Upper lobe of left lung (tissue), 4 donors: Measurements from ENCODE around the gene TMEM51.

Experiments used
- POLR2A ChIP-seq, 4 donors: fragments of 450-650 bp; IDR thresholded peaks; one replicate each; pipeline ENCODE4 v1.5.1; 2016 to 2017; ENCODE audit warnings: antibody characterized with exemption in 4 of 4, mild to moderate bottlenecking in 2 of 4
- POLR2AphosphoS5 ChIP-seq, 2 donors: sonication (generic); formaldehyde crosslinking; IDR thresholded peaks; one replicate each; pipeline ENCODE4 v1.5.1; 2017; ENCODE audit warnings: antibody characterized with exemption in 2 of 2
- TF ChIP-seq, protein P1 (sequence below), 6 experiments: fragments of 450-650 bp in 4 of 6; fragments of 200-600 bp in 2 of 6; sonication (generic) in 2 of 6; IDR thresholded peaks; one replicate each; pipeline ENCODE4 v1.5.1; 2016 to 2019; ENCODE audit warnings: antibody characterized with exemption in 6 of 6

- TF ChIP-seq, protein P1, sequence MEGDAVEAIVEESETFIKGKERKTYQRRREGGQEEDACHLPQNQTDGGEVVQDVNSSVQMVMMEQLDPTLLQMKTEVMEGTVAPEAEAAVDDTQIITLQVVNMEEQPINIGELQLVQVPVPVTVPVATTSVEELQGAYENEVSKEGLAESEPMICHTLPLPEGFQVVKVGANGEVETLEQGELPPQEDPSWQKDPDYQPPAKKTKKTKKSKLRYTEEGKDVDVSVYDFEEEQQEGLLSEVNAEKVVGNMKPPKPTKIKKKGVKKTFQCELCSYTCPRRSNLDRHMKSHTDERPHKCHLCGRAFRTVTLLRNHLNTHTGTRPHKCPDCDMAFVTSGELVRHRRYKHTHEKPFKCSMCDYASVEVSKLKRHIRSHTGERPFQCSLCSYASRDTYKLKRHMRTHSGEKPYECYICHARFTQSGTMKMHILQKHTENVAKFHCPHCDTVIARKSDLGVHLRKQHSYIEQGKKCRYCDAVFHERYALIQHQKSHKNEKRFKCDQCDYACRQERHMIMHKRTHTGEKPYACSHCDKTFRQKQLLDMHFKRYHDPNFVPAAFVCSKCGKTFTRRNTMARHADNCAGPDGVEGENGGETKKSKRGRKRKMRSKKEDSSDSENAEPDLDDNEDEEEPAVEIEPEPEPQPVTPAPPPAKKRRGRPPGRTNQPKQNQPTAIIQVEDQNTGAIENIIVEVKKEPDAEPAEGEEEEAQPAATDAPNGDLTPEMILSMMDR (IDR thresholded peaks at IDR 0.05) = no peak
- TF ChIP-seq POLR2AphosphoS5 (IDR thresholded peaks at IDR 0.05) (no peak), POLR2A (IDR thresholded peaks at IDR 0.05) (no peak)
These were observed 107.0 kb downstream of the TMEM51 start for GRCh38 chr1:15260418-15261154.
